SK-N-SH (cell line): ENCODE measurements around the gene WDR75. TPM values are rescaled to one million over a fixed set of nuclear protein-coding genes. Genes with fewer than 3 reads are reported as not detected.

Experiments used
- CTCF ChIA-PET: fragments of 300-600, 350-600 bp; formaldehyde crosslinking; extraction: SDS; loops from one replicate; lab custom pipeline; 2021; lab: Yijun Ruan, JAX
- POLR2A ChIA-PET: fragments of 350-600 bp; sonication (Branson Sonifier 250); formaldehyde crosslinking; extraction: SDS; loops from one replicate; lab custom pipeline; 2020; ENCODE audit warnings: antibody characterized with exemption, inconsistent platforms; lab: Yijun Ruan, JAX
- DNase-seq: peaks from one replicate; pipeline ENCODE4 v3.0.0; 2012
- H2AFZ ChIP-seq: fragments of 200-600 bp; sonication (generic); 2 replicates; pipeline ENCODE4 v1.8.1; 2016; ENCODE audit warnings: antibody characterized with exemption, mild to moderate bottlenecking, low read depth
- H3F3A ChIP-seq: fragments of 200-600 bp; sonication (generic); replicated peaks from 2 replicates; pipeline ENCODE3; 2016; ENCODE audit warnings: antibody characterized with exemption, mild to moderate bottlenecking; ENCODE audit not compliant: insufficient read depth
- H3K27ac ChIP-seq, 2 experiments: fragments of 200-500 bp in 1 of 2; fragments of 200-600 bp in 1 of 2; sonication (Bioruptor generic) in 1 of 2; sonication (generic), shearing (Covaris generic) in 1 of 2; 2 replicates each; pipeline versions ENCODE4 v1.5.1 to v1.6.1; 2014 to 2016; ENCODE audit warnings: low read depth in 2 of 2, inconsistent platforms in 1 of 2, low read length in 1 of 2, mild to moderate bottlenecking in 1 of 2, mixed read lengths in 1 of 2
- H3K27me3 ChIP-seq: fragments of 200-600 bp; sonication (generic), shearing (Covaris generic); 2 replicates; pipeline ENCODE4 v1.6.1; 2016; ENCODE audit warnings: mixed run types; ENCODE audit not compliant: insufficient read depth
- H3K36me3 ChIP-seq, 2 experiments: fragments of 200-500 bp in 1 of 2; fragments of 200-600 bp in 1 of 2; sonication (Bioruptor generic) in 1 of 2; sonication (generic) in 1 of 2; replicated peaks in 1 of 2; 2 replicates each; pipeline versions ENCODE3 to v1.5.1; 2014 to 2016; ENCODE audit warnings: low read length in 1 of 2, mild to moderate bottlenecking in 1 of 2; ENCODE audit not compliant: insufficient read depth in 2 of 2, control insufficient read depth in 1 of 2
- H3K4me1 ChIP-seq, 2 experiments: fragments of 200-500 bp in 1 of 2; fragments of 200-600 bp in 1 of 2; sonication (Bioruptor generic) in 1 of 2; sonication (generic), shearing (Covaris generic) in 1 of 2; 2 replicates each; pipeline versions ENCODE4 v1.5.1 to v1.6.1; 2014 to 2016; ENCODE audit warnings: low read depth in 1 of 2, low read length in 1 of 2, mixed run types in 1 of 2; ENCODE audit not compliant: insufficient read depth in 2 of 2, control insufficient read depth in 1 of 2
- H3K4me2 ChIP-seq: fragments of 200-600 bp; sonication (generic), shearing (Covaris generic); 2 replicates; pipeline ENCODE4 v1.6.1; 2017; ENCODE audit warnings: mixed run types
- H3K4me3 ChIP-seq, 2 experiments: fragments of 200-500 bp in 1 of 2; fragments of 200-600 bp in 1 of 2; sonication (Bioruptor generic) in 1 of 2; sonication (generic), shearing (Covaris generic) in 1 of 2; 2 replicates each; pipeline versions ENCODE4 v1.5.1 to v1.8.1; 2014 to 2016; ENCODE audit warnings: low read depth in 2 of 2, inconsistent platforms in 1 of 2, low read length in 1 of 2, mild to moderate bottlenecking in 1 of 2, mixed read lengths in 1 of 2, moderate library complexity in 1 of 2
- H3K79me2 ChIP-seq: fragments of 200-600 bp; sonication (generic); 2 replicates; pipeline ENCODE4 v1.8.1; 2017; ENCODE audit warnings: mild to moderate bottlenecking; ENCODE audit not compliant: insufficient read depth
- H3K9ac ChIP-seq: fragments of 200-600 bp; sonication (generic); 2 replicates; pipeline ENCODE4 v1.6.1; 2017; ENCODE audit warnings: mixed run types
- H3K9me2 ChIP-seq: fragments of 200-600 bp; sonication (generic); 2 replicates; pipeline ENCODE4 v1.6.1; 2017; ENCODE audit warnings: mixed run types
- H3K9me3 ChIP-seq: fragments of 200-600 bp; sonication (generic); 2 replicates; pipeline ENCODE4 v1.6.1; 2017; ENCODE audit warnings: mixed run types, mild to moderate bottlenecking, moderate library complexity
- H4K20me1 ChIP-seq: fragments of 200-600 bp; sonication (generic); 2 replicates; pipeline ENCODE4 v1.6.1; 2017; ENCODE audit warnings: mild to moderate bottlenecking, mixed run types; ENCODE audit not compliant: insufficient read depth
- EP300 ChIP-seq, 2 experiments: IDR thresholded peaks; 2 replicates each; pipeline versions ENCODE4 v1.4.0 to v1.6.1; 2012; ENCODE audit warnings: borderline replicate concordance in 1 of 2, low read depth in 1 of 2, low read length in 1 of 2
- EZH2phosphoT487 ChIP-seq: fragments of 200-600 bp; sonication (generic); IDR thresholded peaks from 2 replicates; pipeline ENCODE4 v1.6.1; 2017; ENCODE audit warnings: low read depth, mixed run types, mild to moderate bottlenecking, antibody characterized with exemption, moderate library complexity, borderline replicate concordance
- FOSL2 ChIP-seq: IDR thresholded peaks from 2 replicates; pipeline ENCODE4 v1.4.0; 2012; ENCODE audit warnings: low read depth, mild to moderate bottlenecking, moderate library complexity, borderline replicate concordance
- FOXJ3 ChIP-seq: sonication (generic); formaldehyde crosslinking; IDR thresholded peaks from 2 replicates; pipeline ENCODE4 v1.5.1; 2020; ENCODE audit warnings: mild to moderate bottlenecking, missing genetic modification reagents
- FOXM1 ChIP-seq: IDR thresholded peaks from 2 replicates; pipeline ENCODE4 v1.4.0; 2012; ENCODE audit warnings: low read depth, mild to moderate bottlenecking
- GABPA ChIP-seq: IDR thresholded peaks from 2 replicates; pipeline ENCODE4 v1.4.0; 2012; ENCODE audit warnings: low read depth, mild to moderate bottlenecking
- GATA2 ChIP-seq: sonication (generic); formaldehyde crosslinking; IDR thresholded peaks from 2 replicates; pipeline ENCODE4 v1.5.0; 2020; ENCODE audit warnings: mild to moderate bottlenecking, missing genetic modification reagents
- JUND ChIP-seq: IDR thresholded peaks from 2 replicates; pipeline ENCODE4 v1.4.0; 2012
- MXI1 ChIP-seq: IDR thresholded peaks from 2 replicates; pipeline ENCODE4 v1.6.1; 2012; ENCODE audit warnings: mild to moderate bottlenecking, low read depth, low read length, improper control_type of control experiment
- NFIC ChIP-seq: IDR thresholded peaks from 2 replicates; pipeline ENCODE4 v1.4.0; 2012; ENCODE audit warnings: borderline replicate concordance
- PBX3 ChIP-seq: IDR thresholded peaks from 2 replicates; pipeline ENCODE4; 2012
- RAD21 ChIP-seq: IDR thresholded peaks from 2 replicates; pipeline ENCODE4 v1.6.1; 2012; ENCODE audit warnings: mild to moderate bottlenecking, low read length
- REST ChIP-seq: IDR thresholded peaks from 2 replicates; pipeline ENCODE4 v1.6.1; 2012; ENCODE audit warnings: mild to moderate bottlenecking, low read depth, low read length, moderate library complexity
- RXRA ChIP-seq: IDR thresholded peaks from 2 replicates; pipeline ENCODE4 v1.4.0; 2012; ENCODE audit warnings: low read depth, mild to moderate bottlenecking, borderline replicate concordance
- SMC3 ChIP-seq: IDR thresholded peaks from 2 replicates; pipeline ENCODE4 v1.6.1; 2012; ENCODE audit warnings: low read depth, low read length, improper control_type of control experiment
- TEAD4 ChIP-seq: IDR thresholded peaks from 2 replicates; pipeline ENCODE4 v1.4.0; 2012; ENCODE audit warnings: mild to moderate bottlenecking, borderline replicate concordance; ENCODE audit not compliant: insufficient read depth
- WGBS: methylation state at CpG from one replicate; pipeline ENCODE4 v1.1.6; 2017; ENCODE audit warnings: low lambda C conversion rate; 5-methylcytosine and 5-hydroxymethylcytosine counted together
- polyA plus RNA-seq, 3 experiments: library from polyadenylated mRNA; depleted of rRNA; stranded (reverse); fragments of >200 nt; gene quantifications; 2 replicates each; pipeline ENCODE4 v1.2.3, GENCODE V29; 2012
- TF ChIP-seq, protein P1 (sequence below): fragments of 150-350 bp; IDR thresholded peaks from 2 replicates; pipeline ENCODE4 v1.6.1; 2017; ENCODE audit warnings: antibody characterized with exemption, low read length, low read depth, borderline replicate concordance
- TF ChIP-seq, protein P2 (sequence below): fragments of 150-350 bp; IDR thresholded peaks from 2 replicates; pipeline ENCODE4 v1.6.1; 2016; ENCODE audit warnings: mild to moderate bottlenecking, low read depth, low read length
- TF ChIP-seq, protein P3 (sequence below): IDR thresholded peaks from 2 replicates; pipeline ENCODE4 v1.4.0; 2012; ENCODE audit warnings: low read depth, borderline replicate concordance

WDR75 gene
- polyA plus RNA-seq, 1 of the 3 experiments (the other 2 are of a cell fraction) = 25.6 TPM

- Histone ChIP-seq H4K20me1 (no peaks in the 10 kb centered on the region), H3K79me2 (no peaks in the 10 kb centered on the region), H3K36me3 (no peaks in the 10 kb centered on the region), H3F3A (peaks cover 4% of the 10 kb centered on the region), H3K4me1 (no peaks in the 10 kb centered on the region)
- DNase-seq = no peak
- ChIA-PET POLR2A (no interaction called here), CTCF (interaction anchor here (1.4 to 2.2 kb wide), 2 partner anchors 21 to 35 kb away, joined by 3 to 5 read pairs; no protein-coding TSS in a partner anchor)
- no peak for TF ChIP-seq GATA2 (CRISPR knock-in tag)
- TF ChIP-seq RXRA = no peak
- TF ChIP-seq RAD21 = no peak
- no peak for TF ChIP-seq PBX3
- TF ChIP-seq EZH2phosphoT487 = no peak
- TF ChIP-seq JUND = no peak
- TF ChIP-seq, protein P1, sequence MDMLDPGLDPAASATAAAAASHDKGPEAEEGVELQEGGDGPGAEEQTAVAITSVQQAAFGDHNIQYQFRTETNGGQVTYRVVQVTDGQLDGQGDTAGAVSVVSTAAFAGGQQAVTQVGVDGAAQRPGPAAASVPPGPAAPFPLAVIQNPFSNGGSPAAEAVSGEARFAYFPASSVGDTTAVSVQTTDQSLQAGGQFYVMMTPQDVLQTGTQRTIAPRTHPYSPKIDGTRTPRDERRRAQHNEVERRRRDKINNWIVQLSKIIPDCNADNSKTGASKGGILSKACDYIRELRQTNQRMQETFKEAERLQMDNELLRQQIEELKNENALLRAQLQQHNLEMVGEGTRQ = no peak
- TF ChIP-seq FOXM1 = no peak
- TF ChIP-seq, protein P2, sequence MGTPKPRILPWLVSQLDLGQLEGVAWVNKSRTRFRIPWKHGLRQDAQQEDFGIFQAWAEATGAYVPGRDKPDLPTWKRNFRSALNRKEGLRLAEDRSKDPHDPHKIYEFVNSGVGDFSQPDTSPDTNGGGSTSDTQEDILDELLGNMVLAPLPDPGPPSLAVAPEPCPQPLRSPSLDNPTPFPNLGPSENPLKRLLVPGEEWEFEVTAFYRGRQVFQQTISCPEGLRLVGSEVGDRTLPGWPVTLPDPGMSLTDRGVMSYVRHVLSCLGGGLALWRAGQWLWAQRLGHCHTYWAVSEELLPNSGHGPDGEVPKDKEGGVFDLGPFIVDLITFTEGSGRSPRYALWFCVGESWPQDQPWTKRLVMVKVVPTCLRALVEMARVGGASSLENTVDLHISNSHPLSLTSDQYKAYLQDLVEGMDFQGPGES = no peak
- TF ChIP-seq, protein P3, sequence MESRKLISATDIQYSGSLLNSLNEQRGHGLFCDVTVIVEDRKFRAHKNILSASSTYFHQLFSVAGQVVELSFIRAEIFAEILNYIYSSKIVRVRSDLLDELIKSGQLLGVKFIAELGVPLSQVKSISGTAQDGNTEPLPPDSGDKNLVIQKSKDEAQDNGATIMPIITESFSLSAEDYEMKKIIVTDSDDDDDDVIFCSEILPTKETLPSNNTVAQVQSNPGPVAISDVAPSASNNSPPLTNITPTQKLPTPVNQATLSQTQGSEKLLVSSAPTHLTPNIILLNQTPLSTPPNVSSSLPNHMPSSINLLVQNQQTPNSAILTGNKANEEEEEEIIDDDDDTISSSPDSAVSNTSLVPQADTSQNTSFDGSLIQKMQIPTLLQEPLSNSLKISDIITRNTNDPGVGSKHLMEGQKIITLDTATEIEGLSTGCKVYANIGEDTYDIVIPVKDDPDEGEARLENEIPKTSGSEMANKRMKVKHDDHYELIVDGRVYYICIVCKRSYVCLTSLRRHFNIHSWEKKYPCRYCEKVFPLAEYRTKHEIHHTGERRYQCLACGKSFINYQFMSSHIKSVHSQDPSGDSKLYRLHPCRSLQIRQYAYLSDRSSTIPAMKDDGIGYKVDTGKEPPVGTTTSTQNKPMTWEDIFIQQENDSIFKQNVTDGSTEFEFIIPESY = no peak
- no peak for TF ChIP-seq EP300 (IDR thresholded peaks at IDR 0.05; ENCODE audit: borderline replicate concordance in 1 of 2, low read depth in 1 of 2, low read length in 1 of 2)
- no peak for TF ChIP-seq MXI1
- TF ChIP-seq GABPA = no peak
- no peak for TF ChIP-seq TEAD4
- no peak for TF ChIP-seq NFIC
- TF ChIP-seq REST = no peak
- TF ChIP-seq SMC3 = no peak
- no peak for TF ChIP-seq FOXJ3 (CRISPR knock-in tag)
- no peak for TF ChIP-seq FOSL2
- TF ChIP-seq, all 33 proteins: peak for 0
- H3K4me3 ChIP-seq = no peak overlapping the region
- no peak overlapping the region for H2AFZ ChIP-seq
- H3K9me2 ChIP-seq = no peaks in the 10 kb centered on the region
- H3K9ac ChIP-seq = no peak overlapping the region
- no peak overlapping the region for H3K27ac ChIP-seq
- WGBS = 100% methylated on average over 1 of the region's 1 CpG
- no peak overlapping the region for H3K4me2 ChIP-seq
- no peaks in the 10 kb centered on the region for H3K9me3 ChIP-seq
- H3K27me3 ChIP-seq = no peaks in the 10 kb centered on the region
Observed at GRCh38 chr2:189515264-189515663, 74.0 kb downstream of the WDR75 start.
